Choroid plexus epithelial cell (primary cell): ENCODE measurements around the gene CENPX.
A peak's percentile ranks its signal among the peaks of the same experiment; 100 is the strongest.

Source experiments
- DNase-seq: peaks from one replicate; pipeline ENCODE4 v3.0.0-alpha.2; 2010; ENCODE audit warnings: low read depth
- H3K4me3 ChIP-seq: 2 replicates; pipeline ENCODE4 v1.5.1; 2011; ENCODE audit warnings: low read depth, mild to moderate bottlenecking, control low read depth, low read length, moderate library complexity
- TF ChIP-seq, protein P1 (sequence below): conservative IDR thresholded peaks from 2 replicates; pipeline ENCODE4 v1.5.1; 2011; ENCODE audit warnings: low read depth, mild to moderate bottlenecking, control low read depth, inconsistent platforms, low read length, moderate library complexity

Gene CENPX

DNA sequence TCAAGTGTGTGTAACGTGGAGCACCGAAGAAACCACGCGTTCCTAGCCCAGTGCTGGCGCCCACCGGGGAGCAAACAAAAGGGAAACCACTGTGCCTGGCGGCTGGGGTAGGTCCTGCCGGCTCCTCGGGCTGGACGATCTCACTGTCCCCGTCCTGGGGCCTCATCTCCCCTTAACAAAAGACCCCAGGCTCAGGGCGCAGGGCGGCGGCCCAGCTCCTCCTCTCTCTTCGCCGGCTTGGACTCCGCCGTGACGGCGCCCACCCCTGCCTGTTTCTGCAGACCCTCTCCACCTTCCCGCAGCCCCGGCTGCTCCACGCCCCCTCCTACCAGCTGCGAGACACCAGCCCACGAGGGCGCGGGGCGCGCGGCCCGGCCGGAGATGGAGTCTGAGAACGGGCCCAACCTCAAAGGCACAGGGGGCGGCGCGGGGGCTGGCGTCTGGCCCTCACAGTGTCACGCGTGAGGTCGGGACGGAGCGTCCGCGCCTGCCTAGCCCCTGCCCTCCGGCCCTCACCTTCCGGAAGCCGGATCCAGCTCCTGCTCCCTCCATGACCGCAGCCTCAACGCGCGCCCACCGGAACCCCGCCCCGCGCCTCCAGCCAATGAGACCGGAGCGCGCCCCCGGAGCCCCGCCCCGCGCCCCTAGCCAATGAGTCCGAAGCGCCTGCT, at the start of gene CENPX:
Gene CENPX, minus strand, starts transcription at position 569 of the 671 bp plus-strand sequence. Its CDS starts 17 bp downstream, at position 552.
- TF ChIP-seq, protein P1, sequence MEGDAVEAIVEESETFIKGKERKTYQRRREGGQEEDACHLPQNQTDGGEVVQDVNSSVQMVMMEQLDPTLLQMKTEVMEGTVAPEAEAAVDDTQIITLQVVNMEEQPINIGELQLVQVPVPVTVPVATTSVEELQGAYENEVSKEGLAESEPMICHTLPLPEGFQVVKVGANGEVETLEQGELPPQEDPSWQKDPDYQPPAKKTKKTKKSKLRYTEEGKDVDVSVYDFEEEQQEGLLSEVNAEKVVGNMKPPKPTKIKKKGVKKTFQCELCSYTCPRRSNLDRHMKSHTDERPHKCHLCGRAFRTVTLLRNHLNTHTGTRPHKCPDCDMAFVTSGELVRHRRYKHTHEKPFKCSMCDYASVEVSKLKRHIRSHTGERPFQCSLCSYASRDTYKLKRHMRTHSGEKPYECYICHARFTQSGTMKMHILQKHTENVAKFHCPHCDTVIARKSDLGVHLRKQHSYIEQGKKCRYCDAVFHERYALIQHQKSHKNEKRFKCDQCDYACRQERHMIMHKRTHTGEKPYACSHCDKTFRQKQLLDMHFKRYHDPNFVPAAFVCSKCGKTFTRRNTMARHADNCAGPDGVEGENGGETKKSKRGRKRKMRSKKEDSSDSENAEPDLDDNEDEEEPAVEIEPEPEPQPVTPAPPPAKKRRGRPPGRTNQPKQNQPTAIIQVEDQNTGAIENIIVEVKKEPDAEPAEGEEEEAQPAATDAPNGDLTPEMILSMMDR: no peak
- no peak for DNase-seq

DNA sequence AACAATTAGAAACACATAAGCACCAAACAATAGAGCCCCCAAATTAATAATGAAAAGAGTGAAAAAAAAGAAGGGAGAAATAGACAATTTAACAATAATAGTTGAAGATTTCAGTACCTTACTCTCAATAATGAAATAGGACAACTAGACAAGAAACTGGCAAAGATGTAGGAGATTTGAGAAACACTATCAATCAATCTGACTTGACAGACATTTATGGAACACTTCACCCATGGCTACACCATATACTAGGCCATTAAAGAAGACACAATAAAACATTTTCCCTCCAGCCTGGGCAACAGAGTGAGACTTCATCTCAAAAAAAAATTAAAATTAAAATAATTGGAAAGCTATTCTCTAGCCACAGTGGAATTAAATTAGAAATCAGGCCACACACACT, 47.9 kb upstream of the CENPX start:
- no peak overlapping the region for H3K4me3 ChIP-seq
- TF ChIP-seq, protein P1: no peak
- no peak for DNase-seq

More for the DNA sequence above, at the start of gene CENPX:
- peak within 1 kb of the TSS; percentile 83 for H3K4me3 ChIP-seq

DNA sequence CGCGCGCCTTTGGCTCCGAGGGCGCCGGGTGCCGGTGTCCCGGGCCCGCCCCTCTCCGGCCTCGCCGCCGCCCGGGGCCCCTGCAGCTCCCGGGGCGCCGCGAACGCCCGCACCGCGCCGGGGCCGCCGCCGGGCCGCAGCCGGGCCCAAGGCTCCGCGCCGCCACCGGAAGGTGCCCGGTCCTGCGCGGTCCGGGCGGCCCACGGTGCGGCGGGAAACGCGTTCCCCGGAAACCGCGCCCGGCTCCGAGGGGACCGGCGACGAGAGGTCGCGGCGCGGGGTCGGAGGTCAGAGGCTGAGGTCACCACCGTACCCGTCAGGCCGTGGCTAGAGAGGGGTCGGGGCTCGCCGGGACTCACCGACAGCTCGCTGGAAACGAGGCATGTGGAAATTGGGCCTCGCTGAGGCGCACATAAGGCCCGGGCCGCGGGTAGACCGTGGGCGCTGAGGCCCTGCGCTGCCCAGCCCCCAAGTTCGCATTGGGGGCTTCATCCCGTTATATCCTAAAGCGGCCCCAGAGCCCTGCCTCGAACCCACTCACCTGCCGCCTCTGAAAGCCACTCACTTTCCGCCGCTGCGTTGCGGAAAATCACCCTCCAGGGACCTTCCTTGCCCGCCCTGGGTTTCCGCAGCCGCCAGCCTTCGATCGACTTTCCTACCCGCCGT, 43.1 kb upstream of the CENPX start, which contains the start of gene DUS1L:
Gene DUS1L, minus strand, starts transcription at position 167 of the 666 bp plus-strand sequence. CDS start 745 bp downstream, outside the sequence.
- TF ChIP-seq, protein P1: no peak
- peak within 1 kb of the TSS; percentile 76 for H3K4me3 ChIP-seq
- DNase-seq: peak; percentile 53

DNA sequence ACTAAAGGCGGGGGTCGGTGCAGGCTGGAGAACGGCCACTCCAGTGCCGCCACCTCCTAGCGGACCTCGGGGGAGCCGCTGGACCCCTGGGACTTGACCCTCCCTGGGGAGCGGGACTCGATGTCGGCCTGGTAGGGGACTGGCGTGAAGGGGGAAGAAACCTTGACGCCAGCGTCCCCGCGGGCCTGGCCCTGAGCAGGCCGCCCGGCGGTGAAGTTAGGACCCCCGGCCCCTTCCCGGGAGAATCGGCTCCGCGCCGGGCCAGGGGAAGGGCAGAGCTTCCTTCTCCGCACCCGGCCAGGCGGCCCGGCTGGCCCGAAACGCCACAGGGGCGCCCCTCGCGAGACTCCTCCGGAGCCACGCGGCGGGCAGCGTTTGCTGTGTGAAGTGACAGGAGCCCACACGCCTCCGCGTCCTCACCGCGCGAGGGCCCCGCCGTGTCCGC, 42.5 kb upstream of the CENPX start:
- peak overlapping the region; percentile 76 for H3K4me3 ChIP-seq
- TF ChIP-seq, protein P1: no peak
- peak; percentile 39 for DNase-seq

DNA sequence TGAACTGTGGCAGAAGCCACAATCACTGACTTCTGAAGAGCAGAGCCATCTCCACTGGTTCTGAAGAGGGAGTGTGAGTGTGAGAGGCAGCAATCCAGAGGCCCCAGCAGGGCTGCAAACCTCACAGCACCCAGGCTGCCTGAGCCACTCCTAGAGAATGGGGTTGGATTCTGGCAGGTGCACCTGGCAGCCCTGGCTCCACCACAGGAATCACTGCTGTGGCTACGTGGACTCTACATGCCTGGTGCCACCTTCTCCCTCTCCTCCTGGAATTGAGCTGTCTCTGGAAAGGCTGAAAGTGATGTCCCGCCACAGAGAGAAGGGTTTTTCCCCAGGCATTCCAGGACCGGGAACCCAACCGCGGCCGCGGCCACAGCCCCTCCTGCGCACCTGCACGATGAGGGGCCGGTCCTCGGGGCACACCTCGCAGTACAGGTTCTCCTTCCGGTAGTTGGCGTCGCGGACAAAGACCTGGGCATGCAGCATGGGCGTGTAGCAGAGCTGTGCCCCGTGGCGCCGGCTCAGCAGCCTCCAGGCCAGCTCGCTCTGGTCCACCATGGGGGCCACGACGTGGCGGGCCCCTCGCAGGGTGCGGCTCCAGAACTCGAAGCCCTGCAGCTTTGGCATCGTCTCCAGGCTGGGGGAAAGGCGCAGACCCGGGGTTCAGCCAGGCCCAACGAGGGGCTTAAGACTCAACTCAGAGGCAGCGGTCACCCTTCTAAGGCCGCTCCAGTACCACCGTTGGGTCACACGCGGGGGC, 41.9 kb upstream of the CENPX start:
- peak overlapping the region; percentile 76 for H3K4me3 ChIP-seq
- TF ChIP-seq, protein P1: no peak
- no peak for DNase-seq

DNA sequence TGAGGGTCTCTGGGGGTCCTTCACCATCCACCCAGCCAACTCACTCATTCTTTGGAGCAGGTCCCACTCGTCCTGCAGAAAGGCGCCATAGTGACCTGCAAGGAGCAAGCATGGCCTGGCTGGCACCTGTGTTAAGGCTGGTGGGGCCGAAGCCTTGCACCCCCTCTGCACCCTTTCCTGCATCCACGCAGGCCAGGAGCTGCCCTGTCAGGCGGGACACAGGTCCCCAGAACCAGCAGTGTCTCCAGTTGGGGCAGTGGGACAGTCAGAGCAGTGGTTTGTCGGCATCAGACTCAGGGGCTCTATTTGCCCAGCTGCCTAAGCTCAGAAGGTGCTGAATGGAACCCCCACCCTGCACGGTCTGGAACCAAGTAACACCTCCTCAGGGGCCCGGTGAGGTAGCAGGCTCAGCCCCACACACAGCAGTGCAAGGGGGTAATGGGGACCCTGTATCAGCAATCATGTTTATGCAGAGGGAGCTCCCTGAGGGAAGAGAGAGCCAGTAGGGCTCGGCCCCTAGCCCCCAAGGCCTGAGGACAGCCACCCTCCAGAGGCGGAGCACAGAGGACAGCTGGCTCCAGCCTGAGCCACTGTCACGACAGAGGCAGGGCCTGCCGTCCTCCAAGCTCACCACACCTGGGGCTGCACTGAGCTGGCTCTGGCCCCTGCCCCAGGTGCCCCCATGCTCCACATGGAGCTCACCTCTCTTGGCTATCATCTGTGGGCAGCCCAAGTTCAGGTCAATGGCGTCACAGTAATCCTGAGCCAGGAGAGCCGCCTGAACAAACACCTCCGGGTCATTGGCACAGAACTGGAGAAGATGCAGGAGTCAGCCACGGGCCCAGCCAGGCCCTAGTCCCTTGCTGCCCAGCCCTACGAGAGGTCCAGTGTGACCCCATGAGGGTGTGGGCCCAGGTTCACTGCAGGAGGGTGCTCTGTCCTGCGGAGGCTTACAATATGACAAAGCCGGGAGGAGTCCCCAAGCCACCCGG, 41.0 kb upstream of the CENPX start:
- H3K4me3 ChIP-seq: peak overlapping the region; percentile 76
- TF ChIP-seq, protein P1: no peak
- DNase-seq: no peak
